NCI-H1048 (cell line): Measurements from ENCODE around the gene AGPAT4.

ENCODE experiments used
- DNase-seq: peaks from one replicate; lab custom pipeline; 2025; lab: John Stamatoyannopoulos, UW

AGPAT4 gene

GRCh38 chr6:161110028-161110779, 163.7 kb downstream of the AGPAT4 start:
- DNase-seq: no peak

- no peak for DNase-seq
These were observed 164.5 kb downstream of the AGPAT4 start for GRCh38 chr6:161109366-161109765.

- no peak for DNase-seq
These were observed 164.9 kb downstream of the AGPAT4 start for GRCh38 chr6:161108916-161109315.

- DNase-seq: no peak
These were observed 165.8 kb downstream of the AGPAT4 start for GRCh38 chr6:161107779-161108730.

- no peak for DNase-seq
These were observed 168.5 kb downstream of the AGPAT4 start for GRCh38 chr6:161105408-161105807.

- DNase-seq: no peak
These were observed 168.9 kb downstream of the AGPAT4 start for GRCh38 chr6:161104966-161105365.

GRCh38 chr6:161103475-161103874, 170.4 kb downstream of the AGPAT4 start:
- no peak for DNase-seq

- no peak for DNase-seq
These were observed 172.3 kb downstream of the AGPAT4 start for GRCh38 chr6:161101517-161101916.

GRCh38 chr6:161100072-161100471, 173.8 kb downstream of the AGPAT4 start:
- DNase-seq: no peak

GRCh38 chr6:161095916-161096315, 177.9 kb downstream of the AGPAT4 start:
- DNase-seq: no peak

- DNase-seq: no peak
These were observed 178.9 kb downstream of the AGPAT4 start for GRCh38 chr6:161094955-161095354.

GRCh38 chr6:161091972-161092701, 181.7 kb downstream of the AGPAT4 start:
- no peak for DNase-seq

- no peak for DNase-seq
These were observed 182.7 kb downstream of the AGPAT4 start for GRCh38 chr6:161091151-161091550.

GRCh38 chr6:161088676-161089328, 185.1 kb downstream of the AGPAT4 start:
- no peak for DNase-seq

GRCh38 chr6:161085246-161085645, 188.6 kb downstream of the AGPAT4 start:
- DNase-seq: no peak

- DNase-seq: no peak
These were observed 191.6 kb downstream of the AGPAT4 start for GRCh38 chr6:161082215-161082614.

GRCh38 chr6:161080263-161080970, 193.4 kb downstream of the AGPAT4 start:
- DNase-seq: no peak
